Measurements from ENCODE around the gene POFUT2. TPM values are rescaled to one million over a fixed set of nuclear protein-coding genes. Genes with fewer than 3 reads are reported as not detected.

POFUT2 gene
- total RNA-seq, 4 donors from 2014 or later, result 29.9 to 79.3 (median 33.3) TPM

- H3K4me1 ChIP-seq, result peaks cover 0 to 8% (median 0%) of the 10 kb centered on the region in 4 donors
- no peak overlapping the region for H3K27ac ChIP-seq
- H3K4me3 ChIP-seq, result no peak overlapping the region
- no peak for DNase-seq
- in situ Hi-C loops (cut with MboI; ENCODE audit: low pct_ligation_motif_present in 1 of 4, low pct_unique_long_range_greater_than_20kb in 1 of 4, low sequenced_read_pairs in 3 of 4) (no loop called here), intact Hi-C loops (cut with DNase I; ENCODE audit: low total_unique reads) (no loop called here)
- H3K36me3 ChIP-seq, result peaks cover 0 to 9% (median 0%) of the 10 kb centered on the region in 4 donors
- no peaks in the 10 kb centered on the region for H3K9me3 ChIP-seq
- 88 to 100% methylated on average over 2 to 11 of the region's 11 CpGs for WGBS, 2 donors (ENCODE audit: low coverage in 1 of 2)
- H3K27me3 ChIP-seq, result no peaks in the 10 kb centered on the region
- TF ChIP-seq POLR2AphosphoS5 (IDR thresholded peaks at IDR 0.05) (no peak), POLR2A (IDR thresholded peaks at IDR 0.05) (no peak), CTCF (IDR thresholded peaks at IDR 0.05) (no peak), EP300 (IDR thresholded peaks at IDR 0.05; ENCODE audit: low read depth) (no peak)
These were observed 62.5 kb downstream of the POFUT2 start for GRCh38 chr21:45225041-45225740.

GRCh38 chr21:45224189-45224938, 63.3 kb downstream of the POFUT2 start:
- Histone ChIP-seq H3K36me3 (peaks cover 0 to 9% (median 0%) of the 10 kb centered on the region in 4 donors), H3K4me3 (no peak overlapping the region), H3K27ac (no peak overlapping the region), H3K27me3 (no peaks in the 10 kb centered on the region), H3K4me1 (peaks cover 0 to 8% (median 0%) of the 10 kb centered on the region in 4 donors), H3K9me3 (no peaks in the 10 kb centered on the region)
- 68 to 71% methylated on average over 17 to 24 of the region's 24 CpGs for WGBS, 2 donors (ENCODE audit: low coverage in 1 of 2)
- in situ Hi-C loops (cut with MboI; ENCODE audit: low pct_ligation_motif_present in 1 of 4, low pct_unique_long_range_greater_than_20kb in 1 of 4, low sequenced_read_pairs in 3 of 4) (no loop called here), intact Hi-C loops (cut with DNase I; ENCODE audit: low total_unique reads) (no loop called here)
- no peak for TF ChIP-seq CTCF (IDR thresholded peaks at IDR 0.05)
- no peak for TF ChIP-seq POLR2A (IDR thresholded peaks at IDR 0.05)
- no peak for TF ChIP-seq POLR2AphosphoS5 (IDR thresholded peaks at IDR 0.05)
- TF ChIP-seq EP300 (IDR thresholded peaks at IDR 0.05; ENCODE audit: low read depth), result no peak
- DNase-seq, result peak; percentile 42

GRCh38 chr21:45223236-45224185, 64.2 kb downstream of the POFUT2 start:
- intact Hi-C loops (cut with DNase I; ENCODE audit: low total_unique reads), result no loop called here
- H3K4me1 ChIP-seq, result peaks cover 0 to 3% (median 0%) of the 10 kb centered on the region in 4 donors
- no peak overlapping the region for H3K4me3 ChIP-seq
- 88 to 91% methylated on average over 1 to 33 of the region's 36 CpGs for WGBS, 2 donors (ENCODE audit: low coverage in 1 of 2)
- H3K27me3 ChIP-seq, result no peaks in the 10 kb centered on the region
- peaks cover 0 to 9% (median 0%) of the 10 kb centered on the region in 4 donors for H3K36me3 ChIP-seq
- no peak overlapping the region for H3K27ac ChIP-seq
- no peak for TF ChIP-seq CTCF (IDR thresholded peaks at IDR 0.05)
- in situ Hi-C loops (cut with MboI; ENCODE audit: low pct_ligation_motif_present in 1 of 4, low pct_unique_long_range_greater_than_20kb in 1 of 4, low sequenced_read_pairs in 3 of 4), result no loop called here
- H3K9me3 ChIP-seq, result no peaks in the 10 kb centered on the region
- DNase-seq, result no peak

GRCh38 chr21:45222001-45222400, 65.7 kb downstream of the POFUT2 start:
- 82% methylated on average over 15 of the region's 15 CpGs; no CpG with 5 or more reads in 1 of the 2 donors for WGBS, 2 donors (ENCODE audit: low coverage in 1 of 2)
- H3K27ac ChIP-seq, result no peak overlapping the region
- peaks cover 0 to 9% (median 0%) of the 10 kb centered on the region in 4 donors for H3K36me3 ChIP-seq

More at GRCh38 chr21:45222001-45222400, 65.7 kb downstream of the POFUT2 start:
- intact Hi-C loops (cut with DNase I; ENCODE audit: low total_unique reads), result no loop called here
- Histone ChIP-seq H3K9me3 (no peaks in the 10 kb centered on the region), H3K4me1 (no peaks in the 10 kb centered on the region), H3K4me3 (no peak overlapping the region), H3K27me3 (no peaks in the 10 kb centered on the region)
- DNase-seq, result no peak
- in situ Hi-C loops (cut with MboI; ENCODE audit: low pct_ligation_motif_present in 1 of 4, low pct_unique_long_range_greater_than_20kb in 1 of 4, low sequenced_read_pairs in 3 of 4), result no loop called here
- TF ChIP-seq POLR2AphosphoS5 (IDR thresholded peaks at IDR 0.05) (no peak), POLR2A (IDR thresholded peaks at IDR 0.05) (no peak), EP300 (IDR thresholded peaks at IDR 0.05; ENCODE audit: low read depth) (no peak), CTCF (IDR thresholded peaks at IDR 0.05) (no peak)
